Glutamatergic neuron (in vitro differentiated cells): Measurements from ENCODE around the gene MSH3. TPM values are rescaled to one million over a fixed set of nuclear protein-coding genes. Genes with fewer than 3 reads are reported as not detected.

Source experiments
- DNase-seq: peaks from one replicate; pipeline ENCODE4 v3.0.0; 2022
- H3K27ac Mint-ChIP-seq: one replicate; pipeline ENCODE4 v1.8.0; 2020; ENCODE audit warnings: mild to moderate bottlenecking, mixed read lengths, inconsistent platforms; ENCODE audit not compliant: unreplicated experiment
- H3K27me3 Mint-ChIP-seq: one replicate; pipeline ENCODE4 v1.8.0; 2020; ENCODE audit warnings: mild to moderate bottlenecking, moderate library complexity, mixed read lengths, inconsistent platforms; ENCODE audit not compliant: unreplicated experiment
- H3K36me3 Mint-ChIP-seq: one replicate; pipeline ENCODE4 v1.8.0; 2020; ENCODE audit warnings: mild to moderate bottlenecking, mixed read lengths, inconsistent platforms; ENCODE audit not compliant: unreplicated experiment
- H3K4me1 Mint-ChIP-seq: one replicate; pipeline ENCODE4 v1.8.0; 2020; ENCODE audit warnings: mild to moderate bottlenecking, low read depth, mixed read lengths, inconsistent platforms; ENCODE audit not compliant: unreplicated experiment
- H3K4me3 Mint-ChIP-seq: one replicate; pipeline ENCODE4 v1.8.0; 2020; ENCODE audit warnings: mild to moderate bottlenecking, mixed read lengths, inconsistent platforms; ENCODE audit not compliant: unreplicated experiment
- H3K9me3 Mint-ChIP-seq: one replicate; pipeline ENCODE4 v1.8.0; 2020; ENCODE audit warnings: mild to moderate bottlenecking, moderate library complexity, mixed read lengths, inconsistent platforms; ENCODE audit not compliant: unreplicated experiment
- total RNA-seq: library from RNA; stranded (reverse); fragmentation: NEBNext Ultra II Directional; extraction: Animal tissue kit (Norgen Biotek cat#: 25700); gene quantifications from one replicate; pipeline ENCODE4 v1.2.1, GENCODE V29; 2021; ENCODE audit not compliant: unreplicated experiment
- TF ChIP-seq, protein P1 (sequence below): fragments of 200-600 bp; sonication (generic); IDR thresholded peaks from one replicate; pipeline ENCODE4 v1.5.0; 2021; ENCODE audit not compliant: partially characterized antibody, unreplicated experiment

Gene MSH3
- total RNA-seq, 1 donor from 2014 or later: 14.4 TPM

DNA sequence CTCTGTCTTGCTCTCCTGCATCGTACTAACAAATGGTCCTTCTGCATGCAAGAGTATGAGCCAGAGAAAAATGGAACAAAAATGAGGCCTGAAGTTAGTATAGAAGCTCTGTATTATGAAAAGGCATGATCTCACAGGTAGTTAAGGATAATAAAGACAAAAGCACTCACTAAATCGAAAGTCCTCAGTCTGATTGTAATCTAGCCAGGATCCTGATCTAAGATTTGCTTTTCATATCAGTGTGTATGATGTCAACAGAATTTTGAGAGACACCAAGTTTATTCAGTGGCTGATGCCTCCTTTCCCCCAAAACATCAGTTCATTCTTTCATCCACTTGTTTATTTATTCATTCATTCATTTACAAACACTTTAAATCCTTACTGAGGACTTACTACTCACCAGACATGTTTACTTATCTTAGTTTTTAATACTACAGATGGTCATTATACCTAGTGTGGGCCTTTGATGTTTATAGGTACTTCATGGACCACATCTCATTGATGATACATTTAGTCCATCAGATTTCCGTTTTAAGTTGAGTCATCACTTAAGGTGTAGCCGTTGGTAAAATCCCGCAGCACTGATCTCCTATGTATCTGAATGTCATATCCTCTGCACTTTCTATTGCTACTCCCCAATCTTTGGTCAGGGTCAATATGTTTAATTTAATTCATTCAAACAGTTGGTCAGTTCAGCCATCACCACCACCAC, 105.6 kb downstream of the MSH3 start:
- no peak overlapping the region for H3K4me3 Mint-ChIP-seq
- H3K4me1 Mint-ChIP-seq: peaks cover 20% of the 10 kb centered on the region
- no peaks in the 10 kb centered on the region for H3K36me3 Mint-ChIP-seq
- H3K9me3 Mint-ChIP-seq: no peaks in the 10 kb centered on the region
- TF ChIP-seq, protein P1, sequence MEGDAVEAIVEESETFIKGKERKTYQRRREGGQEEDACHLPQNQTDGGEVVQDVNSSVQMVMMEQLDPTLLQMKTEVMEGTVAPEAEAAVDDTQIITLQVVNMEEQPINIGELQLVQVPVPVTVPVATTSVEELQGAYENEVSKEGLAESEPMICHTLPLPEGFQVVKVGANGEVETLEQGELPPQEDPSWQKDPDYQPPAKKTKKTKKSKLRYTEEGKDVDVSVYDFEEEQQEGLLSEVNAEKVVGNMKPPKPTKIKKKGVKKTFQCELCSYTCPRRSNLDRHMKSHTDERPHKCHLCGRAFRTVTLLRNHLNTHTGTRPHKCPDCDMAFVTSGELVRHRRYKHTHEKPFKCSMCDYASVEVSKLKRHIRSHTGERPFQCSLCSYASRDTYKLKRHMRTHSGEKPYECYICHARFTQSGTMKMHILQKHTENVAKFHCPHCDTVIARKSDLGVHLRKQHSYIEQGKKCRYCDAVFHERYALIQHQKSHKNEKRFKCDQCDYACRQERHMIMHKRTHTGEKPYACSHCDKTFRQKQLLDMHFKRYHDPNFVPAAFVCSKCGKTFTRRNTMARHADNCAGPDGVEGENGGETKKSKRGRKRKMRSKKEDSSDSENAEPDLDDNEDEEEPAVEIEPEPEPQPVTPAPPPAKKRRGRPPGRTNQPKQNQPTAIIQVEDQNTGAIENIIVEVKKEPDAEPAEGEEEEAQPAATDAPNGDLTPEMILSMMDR: no peak
- H3K27me3 Mint-ChIP-seq: no peaks in the 10 kb centered on the region
- no peak for DNase-seq
- H3K27ac Mint-ChIP-seq: no peak overlapping the region

DNA sequence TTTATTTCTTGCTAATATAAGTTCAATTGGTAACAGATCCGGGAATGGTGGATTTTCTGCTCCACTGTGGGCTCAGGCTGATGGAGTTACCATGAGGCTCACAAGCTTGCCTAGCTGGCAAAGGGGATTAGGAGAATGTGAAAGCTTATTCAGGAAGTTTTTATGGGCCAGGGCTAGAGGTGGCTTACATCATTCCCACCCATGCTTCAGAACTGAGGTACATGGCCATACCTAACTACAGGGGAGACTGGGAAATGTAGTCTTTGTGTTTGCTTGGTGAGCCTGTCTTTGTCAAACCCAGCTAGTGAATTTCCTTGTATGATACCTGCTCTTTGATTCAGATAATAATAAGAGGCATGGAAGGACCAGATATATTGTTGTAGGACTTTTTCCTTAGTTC, 106.2 kb downstream of the MSH3 start:
- Mint-ChIP-seq H3K27me3 (no peaks in the 10 kb centered on the region), H3K27ac (no peak overlapping the region), H3K4me3 (no peak overlapping the region), H3K9me3 (no peaks in the 10 kb centered on the region), H3K4me1 (peaks cover 13% of the 10 kb centered on the region), H3K36me3 (no peaks in the 10 kb centered on the region)
- no peak for DNase-seq
- TF ChIP-seq, protein P1: no peak

DNA sequence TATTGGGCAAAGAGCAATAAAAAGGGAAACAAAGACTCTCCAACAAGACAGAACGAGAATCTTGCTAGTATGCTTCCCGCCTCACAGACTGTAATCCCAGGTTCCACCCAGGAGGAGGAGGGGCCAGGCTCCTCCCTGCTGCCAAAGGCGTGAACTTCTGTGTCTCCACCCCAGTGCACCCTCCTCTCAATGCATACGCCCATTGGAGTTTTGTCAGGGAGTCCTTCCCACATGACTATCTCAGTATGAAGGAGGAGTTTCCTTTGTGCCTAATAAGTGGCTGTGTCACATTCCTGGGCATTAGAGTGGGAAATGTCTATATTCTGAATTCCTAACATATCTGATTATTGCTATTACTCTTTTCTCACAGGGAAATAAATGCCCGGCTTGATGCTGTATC, 106.7 kb downstream of the MSH3 start:
- Mint-ChIP-seq H3K27me3 (no peaks in the 10 kb centered on the region), H3K4me1 (peaks cover 9% of the 10 kb centered on the region), H3K27ac (no peak overlapping the region), H3K9me3 (no peaks in the 10 kb centered on the region), H3K4me3 (no peak overlapping the region), H3K36me3 (no peaks in the 10 kb centered on the region)
- TF ChIP-seq, protein P1: no peak
- no peak for DNase-seq

DNA sequence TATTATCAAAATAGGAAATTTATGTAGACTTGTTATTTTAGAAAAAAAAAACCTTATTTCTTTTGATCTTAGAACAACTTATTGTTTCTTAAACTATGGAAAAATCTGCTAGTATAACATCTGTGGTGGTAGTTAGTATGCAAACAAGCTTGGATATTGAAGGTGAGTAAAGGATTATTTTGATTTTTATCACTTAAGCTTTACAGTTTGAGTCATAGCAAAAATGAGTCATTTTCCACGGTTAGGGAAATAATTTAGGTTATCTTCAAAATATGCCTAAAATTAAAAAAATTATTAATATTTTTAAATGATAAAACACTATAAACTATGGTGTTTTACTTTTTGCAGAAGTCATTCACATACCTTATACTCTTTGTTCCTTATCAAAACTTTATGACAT, 107.5 kb downstream of the MSH3 start:
- no peaks in the 10 kb centered on the region for H3K9me3 Mint-ChIP-seq
- no peaks in the 10 kb centered on the region for H3K27me3 Mint-ChIP-seq
- no peaks in the 10 kb centered on the region for H3K36me3 Mint-ChIP-seq
- H3K4me3 Mint-ChIP-seq: no peak overlapping the region
- peaks cover 3% of the 10 kb centered on the region for H3K4me1 Mint-ChIP-seq
- DNase-seq: no peak
- TF ChIP-seq, protein P1: no peak
- H3K27ac Mint-ChIP-seq: no peak overlapping the region

DNA sequence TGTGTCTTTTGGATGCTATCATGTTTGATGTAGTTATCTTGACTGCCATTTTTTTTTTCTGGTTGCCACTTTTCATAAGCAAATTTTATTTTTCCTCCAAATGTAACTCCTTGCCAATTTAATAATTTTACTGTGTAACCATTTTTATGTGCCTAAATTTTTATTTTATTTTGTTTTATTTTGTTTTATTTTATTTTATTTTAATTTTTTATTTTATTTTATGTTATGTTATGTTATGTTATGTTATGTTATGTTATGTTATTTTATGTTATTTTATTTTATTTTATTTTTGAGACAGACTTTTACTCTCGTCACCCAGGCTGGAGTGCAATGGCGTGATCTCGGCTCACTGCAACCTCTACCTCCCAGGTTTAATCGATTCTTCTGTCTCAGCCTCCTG, 108.1 kb downstream of the MSH3 start:
- Mint-ChIP-seq H3K4me3 (no peak overlapping the region), H3K27ac (no peak overlapping the region), H3K4me1 (peaks cover 3% of the 10 kb centered on the region), H3K27me3 (no peaks in the 10 kb centered on the region), H3K36me3 (no peaks in the 10 kb centered on the region), H3K9me3 (no peaks in the 10 kb centered on the region)
- TF ChIP-seq, protein P1: no peak
- DNase-seq: no peak
